CD14-positive monocyte (primary cell): Measurements from ENCODE around the gene EIF4H. TPM values are rescaled to one million over a fixed set of nuclear protein-coding genes. Genes with fewer than 3 reads are reported as not detected.
"Not testable (repeated sequence)": the region's sequence is repeated elsewhere in the genome, so short reads cannot be mapped to it uniquely, and the experiment has no call there.

ENCODE experiments used
- DNase-seq, 3 donors: peaks; one replicate each; pipeline ENCODE4 v3.0.0-alpha.2; 2011 to 2022
- H2AFZ ChIP-seq: 2 replicates; pipeline ENCODE4 v1.6.0; 2012; ENCODE audit warnings: mild to moderate bottlenecking, low read depth, low read length, inconsistent platforms; ENCODE audit not compliant: insufficient read depth, poor library complexity, severe bottlenecking
- H3K27ac ChIP-seq, 2 donors: 1 replicate in 1 of 2; 2 replicates in 1 of 2; pipeline ENCODE4 v1.5.1; 2012 to 2013; ENCODE audit warnings: low read length in 2 of 2, control low read depth in 1 of 2, inconsistent platforms in 1 of 2, low read depth in 1 of 2, mild to moderate bottlenecking in 1 of 2
- H3K27me3 ChIP-seq, 2 donors: one replicate each; pipeline versions ENCODE4 v1.6.0 to v1.6.1; 2011 to 2013; ENCODE audit warnings: low read length in 2 of 2; ENCODE audit not compliant: control insufficient read depth in 2 of 2, insufficient read depth in 2 of 2
- H3K36me3 ChIP-seq, 2 donors: replicated peaks in 1 of 2; 1 replicate in 1 of 2; 2 replicates in 1 of 2; pipeline versions ENCODE4 v1.5.1 to v1.6.1; 2012 to 2013; ENCODE audit warnings: low read length in 2 of 2, control low read depth in 1 of 2, inconsistent platforms in 1 of 2, mild to moderate bottlenecking in 1 of 2; ENCODE audit not compliant: insufficient read depth in 2 of 2, control insufficient read depth in 1 of 2
- H3K4me1 ChIP-seq, 2 donors: 1 replicate in 1 of 2; 2 replicates in 1 of 2; pipeline versions ENCODE4 v1.5.1 to v1.6.1; 2012 to 2013; ENCODE audit warnings: low read length in 2 of 2, control low read depth in 1 of 2, inconsistent platforms in 1 of 2, mild to moderate bottlenecking in 1 of 2, moderate library complexity in 1 of 2; ENCODE audit not compliant: insufficient read depth in 2 of 2, control insufficient read depth in 1 of 2
- H3K4me2 ChIP-seq: replicated peaks from 2 replicates; pipeline ENCODE3; 2012; ENCODE audit warnings: low read length, moderate library complexity, mild to moderate bottlenecking; ENCODE audit not compliant: poor library complexity, severe bottlenecking; ENCODE audit errors: extremely low read depth
- H3K4me3 ChIP-seq, 3 experiments: fragments of 200-600 bp in 1 of 3; sonication (generic) in 1 of 3; replicated peaks in 1 of 3; 1 replicate in 2 of 3; 2 replicates in 1 of 3; pipeline ENCODE4 v1.5.1; 2011 to 2013; ENCODE audit warnings: low read length in 3 of 3, mild to moderate bottlenecking in 3 of 3, control low read depth in 2 of 3, low read depth in 2 of 3, inconsistent platforms in 1 of 3, moderate library complexity in 1 of 3
- H3K79me2 ChIP-seq: 2 replicates; pipeline ENCODE4 v1.6.0; 2012; ENCODE audit warnings: mild to moderate bottlenecking, control low read depth, inconsistent platforms, low read length, moderate library complexity; ENCODE audit not compliant: insufficient read depth
- H3K9ac ChIP-seq: 2 replicates; pipeline ENCODE4 v1.6.0; 2017; ENCODE audit warnings: low read length, mild to moderate bottlenecking; ENCODE audit not compliant: insufficient read depth, poor library complexity, severe bottlenecking
- H3K9me3 ChIP-seq, 2 donors: replicated peaks in 1 of 2; 1 replicate in 1 of 2; 2 replicates in 1 of 2; pipeline versions ENCODE4 v1.5.1 to v1.6.1; 2012 to 2013; ENCODE audit warnings: low read length in 2 of 2, control low read depth in 1 of 2; ENCODE audit not compliant: control insufficient read depth in 1 of 2, insufficient read depth in 1 of 2
- H4K20me1 ChIP-seq: 2 replicates; pipeline ENCODE4 v1.6.0; 2012; ENCODE audit warnings: mild to moderate bottlenecking, low read length, control low read depth, moderate library complexity; ENCODE audit not compliant: insufficient read depth
- H3K27ac Mint-ChIP-seq, 7 donors: one replicate each; pipeline ENCODE4 v1.8.0; 2020; ENCODE audit warnings: mild to moderate bottlenecking in 7 of 7, mixed read lengths in 7 of 7, moderate library complexity in 6 of 7, inconsistent platforms in 2 of 7
- H3K27me3 Mint-ChIP-seq, 3 donors: one replicate each; pipeline ENCODE4 v1.8.0; 2021 to 2022; ENCODE audit warnings: low read depth in 3 of 3, mild to moderate bottlenecking in 3 of 3, mixed read lengths in 3 of 3, moderate library complexity in 3 of 3, inconsistent platforms in 1 of 3
- H3K36me3 Mint-ChIP-seq, 2 donors: one replicate each; pipeline ENCODE4 v1.8.0; 2020; ENCODE audit warnings: mixed read lengths in 2 of 2, inconsistent platforms in 1 of 2, mild to moderate bottlenecking in 1 of 2
- H3K4me1 Mint-ChIP-seq: one replicate; pipeline ENCODE4 v1.8.0; 2020; ENCODE audit warnings: mild to moderate bottlenecking, mixed read lengths
- H3K4me3 Mint-ChIP-seq, 2 donors: one replicate each; pipeline ENCODE4 v1.8.0; 2020; ENCODE audit warnings: mild to moderate bottlenecking in 2 of 2, mixed read lengths in 2 of 2, moderate library complexity in 1 of 2
- H3K9me3 Mint-ChIP-seq, 7 donors: one replicate each; pipeline ENCODE4 v1.8.0; 2020 to 2022; ENCODE audit warnings: mixed read lengths in 7 of 7, mild to moderate bottlenecking in 6 of 7, moderate library complexity in 6 of 7, inconsistent platforms in 2 of 7
- CTCF ChIP-seq: fragments of 200-600 bp; IDR thresholded peaks from one replicate; pipeline ENCODE4 v1.8.0; 2022; ENCODE audit warnings: antibody characterized with exemption, mild to moderate bottlenecking
- WGBS: methylation state at CpG from one replicate; pipeline ENCODE4 v1.1.5; 2013; ENCODE audit warnings: missing lambda C conversion rate; ENCODE audit not compliant: insufficient coverage; 5-methylcytosine and 5-hydroxymethylcytosine counted together
- intact Hi-C, 2 donors: fragments of 100-400 bp; cut with micrococcal nuclease; formaldehyde crosslinking; loops; one replicate each; pipeline versions ENCODE4 v1.15.0 to v1.15.1; 2023
- polyA plus RNA-seq, 3 donors: library from polyadenylated mRNA; depleted of rRNA in 1 of 3; unstranded in 2 of 3; stranded (reverse) in 1 of 3; fragments of 300-500 nt in 2 of 3; fragments of >200 nt in 1 of 3; fragmentation: Illumina TruSeq in 2 of 3; gene quantifications; 1 replicate in 2 of 3; 2 replicates in 1 of 3; pipeline ENCODE4 v1.2.3, GENCODE V29; 2012 to 2021

EIF4H gene
- polyA plus RNA-seq, 3 donors, result 162 to 234 (median 206) TPM

- H3K4me2 ChIP-seq, result no peak overlapping the region
- H2AFZ ChIP-seq, result no peak overlapping the region
- H3K4me1 ChIP-seq, result peaks cover 71 to 89% of the 10 kb centered on the region in 2 donors
- intact Hi-C loops, result loop anchor here in 1 of 2 donors (2.0 kb wide), 1 partner anchor 15 kb away; no protein-coding TSS in a partner anchor
- Mint-ChIP-seq H3K4me3 (no peak overlapping the region), H3K4me1 (peaks cover 72% of the 10 kb centered on the region), H3K27me3 (peaks cover 0 to 2% (median 0%) of the 10 kb centered on the region in 3 donors), H3K9me3 (peaks cover 0 to 4% (median 0%) of the 10 kb centered on the region in 7 donors), H3K27ac (peak overlapping the region; percentile 24 to 82 (median 46)), H3K36me3 (peaks cover 44 to 81% of the 10 kb centered on the region in 2 donors)
- no peaks in the 10 kb centered on the region for H3K9me3 ChIP-seq
- no peak overlapping the region for H3K9ac ChIP-seq
- H3K27ac ChIP-seq, result peak overlapping the region in 1 of 2 donors; percentile 80
- H3K79me2 ChIP-seq, result peaks cover 52% of the 10 kb centered on the region
- no peak for DNase-seq
- H3K4me3 ChIP-seq, result no peak overlapping the region
- H3K36me3 ChIP-seq, result peaks cover 54 to 68% of the 10 kb centered on the region in 2 donors
- peaks cover 31% of the 10 kb centered on the region for H4K20me1 ChIP-seq
- H3K27me3 ChIP-seq, result no peaks in the 10 kb centered on the region
- no peak for TF ChIP-seq CTCF
- WGBS, result 78% methylated on average over 15 of the region's 18 CpGs
Observed at GRCh38 chr7:74223711-74224510, 49.8 kb downstream of the EIF4H start.

- WGBS, result 88% methylated on average over 11 of the region's 12 CpGs
- Histone ChIP-seq H3K27me3 (no peaks in the 10 kb centered on the region), H4K20me1 (peaks cover 27% of the 10 kb centered on the region), H3K36me3 (peaks cover 51 to 66% of the 10 kb centered on the region in 2 donors), H3K79me2 (peaks cover 46% of the 10 kb centered on the region), H3K9ac (no peak overlapping the region), H3K27ac (peak overlapping the region; percentile 31 to 80), H2AFZ (no peak overlapping the region), H3K4me1 (peaks cover 71 to 89% of the 10 kb centered on the region in 2 donors), H3K9me3 (no peaks in the 10 kb centered on the region), H3K4me2 (no peak overlapping the region), H3K4me3 (no peak overlapping the region)
- H3K4me1 Mint-ChIP-seq, result peaks cover 73% of the 10 kb centered on the region
- peaks cover 0 to 2% (median 0%) of the 10 kb centered on the region in 3 donors for H3K27me3 Mint-ChIP-seq
- peaks cover 0 to 4% (median 0%) of the 10 kb centered on the region in 7 donors for H3K9me3 Mint-ChIP-seq
- H3K27ac Mint-ChIP-seq, result peak overlapping the region in 4 of 7 donors; percentile 24 to 92 (median 65)
- H3K36me3 Mint-ChIP-seq, result peaks cover 42 to 83% of the 10 kb centered on the region in 2 donors
- no peak for DNase-seq
- H3K4me3 Mint-ChIP-seq, result no peak overlapping the region
- intact Hi-C loops, result no loop called here
- no peak for TF ChIP-seq CTCF
Observed at GRCh38 chr7:74224511-74224832, 50.3 kb downstream of the EIF4H start.

- H3K4me3 Mint-ChIP-seq, H3K27me3 Mint-ChIP-seq, intact Hi-C loops, H3K4me2 ChIP-seq, H2AFZ ChIP-seq, H3K9ac ChIP-seq, H3K9me3 ChIP-seq, DNase-seq, H3K9me3 Mint-ChIP-seq, H3K27me3 ChIP-seq, H3K4me3 ChIP-seq: not testable (repeated sequence)
- peaks cover 42 to 81% of the 10 kb centered on the region in 2 donors for H3K36me3 Mint-ChIP-seq
- Histone ChIP-seq H3K79me2 (peaks cover 42% of the 10 kb centered on the region), H4K20me1 (peaks cover 23% of the 10 kb centered on the region), H3K36me3 (peaks cover 48 to 61% of the 10 kb centered on the region in 2 donors), H3K27ac (peak overlapping the region; percentile 31 to 80), H3K4me1 (peaks cover 71 to 89% of the 10 kb centered on the region in 2 donors)
- peak overlapping the region; percentile 35 to 95 (median 84) for H3K27ac Mint-ChIP-seq
- 93% methylated on average over 4 of the region's 13 CpGs for WGBS
- H3K4me1 Mint-ChIP-seq, result peaks cover 73% of the 10 kb centered on the region
Observed at GRCh38 chr7:74224907-74225306, 50.8 kb downstream of the EIF4H start.
